8988T (cell line): ENCODE results near the gene CELSR1.
"Not testable (repeated sequence)": the region's sequence is repeated elsewhere in the genome, so short reads cannot be mapped to it uniquely, and the experiment has no call there.

Experiments
- DNase-seq: peaks from one replicate; pipeline ENCODE4 v3.0.0; 2011

The CELSR1 gene

DNA sequence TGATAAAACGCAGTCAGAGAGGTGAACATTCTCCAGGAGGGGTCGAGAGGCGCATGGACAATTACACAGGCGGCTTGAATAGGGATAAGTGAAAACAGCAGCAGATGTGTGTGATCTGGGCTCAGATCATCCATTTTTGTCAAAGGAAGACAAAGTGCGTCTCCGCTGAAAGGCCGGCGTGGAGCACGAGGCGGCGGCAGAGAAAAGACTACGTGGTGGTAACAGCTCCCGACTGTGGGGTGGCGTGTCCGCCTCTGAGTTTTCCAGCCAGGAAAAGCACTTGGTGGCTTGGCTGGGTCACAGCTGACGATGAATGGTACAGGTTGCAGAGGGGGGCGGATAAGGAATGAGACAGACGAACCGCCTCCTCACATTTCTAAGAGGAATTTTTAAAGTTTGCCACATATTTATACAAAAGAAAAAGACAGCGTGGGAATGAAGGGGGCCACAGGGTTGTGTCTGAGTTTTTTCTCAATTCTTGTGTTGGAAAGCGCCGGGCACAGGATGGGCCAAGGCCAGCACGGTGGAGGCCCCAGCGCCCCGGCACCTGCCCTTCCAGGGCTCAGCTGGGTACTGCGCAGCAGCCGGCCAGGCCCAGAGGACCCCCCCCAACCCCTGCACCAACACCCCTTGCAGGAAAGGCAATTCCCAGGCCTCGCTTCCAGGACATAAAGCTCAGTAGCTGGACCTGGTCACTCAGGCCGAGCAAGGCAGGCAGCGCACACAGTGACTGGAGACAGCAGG is 121.5 kb downstream of the CELSR1 start:
- no peak for DNase-seq

DNA sequence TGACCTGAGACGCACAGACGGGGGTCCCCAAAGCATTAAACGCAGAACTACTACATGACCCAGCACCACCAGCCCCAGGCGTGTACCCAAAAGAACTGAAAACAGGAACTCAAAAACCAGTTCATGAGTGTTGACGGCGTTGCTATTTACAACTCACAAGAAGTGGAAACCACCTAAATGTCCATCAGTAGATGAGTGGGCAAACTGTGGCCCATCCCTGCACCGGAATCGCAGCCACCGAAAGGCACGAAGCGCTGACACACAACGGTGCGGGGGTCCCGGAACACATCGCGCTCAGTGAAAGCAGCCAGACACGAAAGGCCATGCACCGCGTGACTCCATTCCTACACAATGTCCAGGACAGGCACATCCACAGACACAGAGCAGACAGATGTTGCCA is 122.7 kb downstream of the CELSR1 start:
- DNase-seq: no peak

DNA sequence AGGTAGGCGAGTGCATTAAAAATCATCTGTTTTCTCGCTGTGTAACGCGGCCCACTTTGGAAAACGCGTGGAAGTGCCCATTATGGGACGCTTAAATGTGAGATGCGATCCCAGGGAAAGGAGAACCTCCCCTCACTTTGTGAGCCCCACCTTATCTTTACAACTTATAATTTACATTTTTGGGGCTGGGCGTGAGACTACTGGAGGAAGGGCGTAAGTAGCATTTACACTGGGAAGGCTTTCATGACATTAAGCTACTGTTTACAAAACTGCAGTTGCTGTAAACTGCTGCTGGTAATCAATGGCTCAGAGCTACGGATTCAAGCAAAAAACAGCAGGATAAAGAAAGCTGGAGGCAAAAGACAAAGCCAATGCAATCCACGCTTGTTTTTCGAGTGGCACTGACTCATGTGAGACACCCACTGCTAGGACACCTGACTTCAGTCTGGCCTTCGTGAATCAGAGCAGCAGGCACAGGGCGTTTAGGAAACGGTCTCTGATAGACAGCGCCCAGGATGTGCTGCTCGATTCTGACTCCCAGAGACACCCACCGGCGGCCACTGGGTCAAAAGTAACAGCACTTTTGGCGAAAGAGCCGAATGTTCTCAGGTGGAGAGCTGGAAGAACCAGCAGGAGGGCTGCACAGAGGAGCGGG is 123.6 kb downstream of the CELSR1 start:
- no peak for DNase-seq

DNA sequence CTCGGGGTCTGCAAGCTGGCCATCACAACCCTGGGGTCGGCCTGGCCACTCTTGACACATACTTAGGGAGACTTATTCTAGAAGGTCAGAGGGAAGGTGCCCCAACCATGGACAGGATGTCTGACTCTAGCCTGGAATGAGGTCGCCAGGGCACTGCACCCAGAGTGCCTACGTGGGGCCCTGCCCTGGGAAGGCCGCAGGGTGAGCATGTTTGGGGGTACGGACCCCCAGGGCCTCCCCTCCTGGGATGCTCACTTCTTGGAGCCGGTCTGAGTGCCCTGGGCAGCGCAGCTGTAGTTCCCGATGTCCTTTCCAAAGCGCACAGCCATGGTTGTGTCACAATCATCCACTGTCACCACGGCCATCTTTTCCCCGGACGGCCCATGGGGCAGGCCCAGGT is 126.1 kb downstream of the CELSR1 start:
- no peak for DNase-seq

DNA sequence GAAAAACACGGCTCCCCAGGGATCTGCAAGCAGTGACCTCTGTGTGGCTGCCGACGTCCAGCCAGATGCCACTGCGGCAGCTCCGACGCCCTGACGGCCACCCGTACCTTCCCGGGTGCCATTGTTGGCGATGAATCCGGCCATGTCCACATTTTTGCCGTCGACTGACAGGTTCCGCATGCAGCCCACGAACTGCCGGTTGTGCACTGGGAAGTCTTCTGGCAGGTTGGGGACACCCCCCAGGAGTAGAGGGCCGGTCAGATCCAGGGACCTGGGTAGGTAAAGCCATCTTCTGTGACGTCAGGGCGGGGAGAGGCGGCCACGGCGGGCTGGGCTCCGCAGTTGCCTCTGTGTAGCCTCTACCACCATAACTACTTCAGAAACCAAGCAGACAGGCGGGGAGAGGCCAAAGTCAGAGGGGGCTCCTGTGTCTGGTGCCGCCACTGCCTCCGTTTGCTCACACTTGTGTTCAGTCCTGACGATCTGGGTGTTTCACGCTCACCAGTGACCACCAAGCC is 127.1 kb downstream of the CELSR1 start:
- no peak for DNase-seq

- DNase-seq: no peak
These were observed 127.7 kb downstream of the CELSR1 start for GRCh38 chr22:46409631-46410210.

DNA sequence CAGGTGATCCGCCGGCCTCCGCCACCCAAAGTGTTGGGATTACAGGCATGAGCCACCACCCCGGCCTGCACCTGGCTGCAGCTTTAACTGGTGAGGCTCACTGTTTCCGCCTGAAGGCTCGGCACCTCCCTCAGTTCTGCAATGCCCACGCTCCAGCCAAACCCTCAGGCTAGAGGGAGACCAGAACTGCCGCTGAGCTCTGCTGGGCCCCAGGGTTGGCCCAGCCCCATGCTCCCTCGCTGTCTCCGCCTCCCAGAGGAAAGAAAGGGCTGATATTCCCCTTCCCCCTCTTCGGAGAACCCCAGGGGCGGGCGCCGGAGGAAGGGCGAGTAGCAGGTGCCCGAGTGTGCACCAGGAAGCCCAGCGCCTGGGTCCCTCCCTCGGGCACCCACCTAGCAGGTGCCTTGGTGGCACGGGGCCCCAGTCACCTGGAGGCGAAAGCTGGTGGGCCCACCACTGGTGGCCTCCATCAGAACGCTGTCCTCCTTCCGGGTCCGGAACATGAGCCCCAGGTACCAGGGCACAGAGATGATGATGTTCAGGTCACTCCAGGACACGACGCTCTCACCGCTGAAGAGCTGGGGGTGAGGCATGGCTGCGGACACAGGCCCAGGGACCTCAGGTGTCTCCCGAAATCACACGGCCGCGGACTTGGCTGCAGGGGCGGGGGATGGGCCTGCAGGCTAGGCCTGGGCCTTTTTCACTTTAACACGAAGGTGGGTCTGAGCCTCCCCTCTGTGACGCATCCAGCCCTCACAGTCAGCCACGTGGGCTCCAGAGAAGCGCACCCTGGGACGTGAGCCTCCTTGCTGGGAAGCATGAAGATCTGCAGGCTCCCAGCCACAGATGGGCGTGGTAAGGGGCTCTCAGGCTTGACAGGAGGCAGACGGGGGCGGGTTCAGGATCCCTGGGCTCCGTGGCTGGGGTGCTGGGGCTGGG is 128.6 kb downstream of the CELSR1 start:
- no peak for DNase-seq

GRCh38 chr22:46407748-46408147 is 129.7 kb downstream of the CELSR1 start:
- no peak for DNase-seq

- no peak for DNase-seq
These were observed 130.6 kb downstream of the CELSR1 start for GRCh38 chr22:46406791-46407190.

- DNase-seq: no peak
These were observed 131.1 kb downstream of the CELSR1 start for GRCh38 chr22:46406349-46406748.

DNA sequence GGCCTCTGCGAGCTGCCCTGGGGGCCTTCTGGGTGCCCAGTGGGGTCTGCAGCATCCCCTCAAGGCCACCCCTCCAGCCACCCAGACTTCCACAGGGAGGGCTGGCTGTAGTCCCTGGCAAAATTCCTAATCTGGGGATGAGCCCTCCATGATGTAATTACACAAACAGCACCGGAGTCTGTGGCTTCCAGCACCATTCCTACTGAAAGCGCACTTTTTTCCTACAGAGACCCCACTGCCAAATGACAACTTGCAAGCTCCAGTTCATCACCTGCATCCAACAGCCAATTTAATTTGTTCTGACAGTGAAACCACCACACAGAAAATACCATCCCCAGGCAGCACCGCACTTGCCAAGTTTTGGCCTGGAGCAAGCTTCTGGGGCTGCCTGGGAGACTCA is 131.5 kb downstream of the CELSR1 start:
- no peak for DNase-seq

DNA sequence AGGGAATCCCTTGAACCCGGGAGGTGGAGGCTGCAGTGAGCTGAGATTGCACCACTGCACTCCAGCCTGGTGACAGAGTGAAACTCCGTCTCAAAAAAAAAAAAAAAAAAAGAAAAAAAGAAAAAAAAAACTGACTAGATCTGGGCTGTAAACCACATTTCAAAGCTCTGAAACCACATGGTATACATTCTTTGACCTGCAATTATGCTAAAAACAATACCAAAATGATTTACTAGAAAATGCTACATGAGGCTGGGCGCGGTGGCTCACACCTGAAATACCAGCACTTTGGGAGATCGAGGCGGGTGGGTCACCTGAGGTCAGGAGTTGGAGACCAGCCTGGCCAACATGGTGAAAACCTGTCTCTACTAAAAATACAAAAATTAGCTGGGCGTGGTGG is 133.5 kb downstream of the CELSR1 start:
- not testable (repeated sequence) for DNase-seq

- DNase-seq: no peak
These were observed 134.9 kb downstream of the CELSR1 start for GRCh38 chr22:46402505-46402904.

GRCh38 chr22:46401370-46401769 is 136.1 kb downstream of the CELSR1 start:
- DNase-seq: no peak

GRCh38 chr22:46399251-46400024 is 138.0 kb downstream of the CELSR1 start:
- DNase-seq: no peak

GRCh38 chr22:46397951-46398350 is 139.5 kb downstream of the CELSR1 start:
- DNase-seq: no peak

DNA sequence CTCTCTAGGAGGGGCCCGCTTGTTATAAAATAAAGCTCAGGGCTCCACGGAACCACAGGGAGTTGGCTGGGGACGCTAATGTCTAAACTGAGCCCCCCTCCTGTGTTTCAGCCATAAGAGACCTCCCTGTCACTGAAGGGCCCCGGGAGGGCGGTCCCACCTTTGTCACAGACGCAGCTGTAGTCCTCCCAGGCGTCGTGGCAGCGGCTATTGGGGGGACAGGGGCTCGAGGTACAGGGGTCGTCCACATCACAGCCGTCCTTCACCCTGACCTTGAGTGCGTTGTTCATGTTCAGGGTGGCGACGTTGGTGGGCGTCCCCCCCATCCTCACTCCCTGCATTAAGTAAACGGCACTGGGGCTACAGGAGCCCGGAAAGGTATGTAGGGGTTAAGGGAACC is 139.9 kb downstream of the CELSR1 start:
- no peak for DNase-seq

- DNase-seq: not testable (repeated sequence)
These were observed 140.4 kb downstream of the CELSR1 start for GRCh38 chr22:46397049-46397448.

GRCh38 chr22:46395145-46395544 is 142.3 kb downstream of the CELSR1 start:
- no peak for DNase-seq

DNA sequence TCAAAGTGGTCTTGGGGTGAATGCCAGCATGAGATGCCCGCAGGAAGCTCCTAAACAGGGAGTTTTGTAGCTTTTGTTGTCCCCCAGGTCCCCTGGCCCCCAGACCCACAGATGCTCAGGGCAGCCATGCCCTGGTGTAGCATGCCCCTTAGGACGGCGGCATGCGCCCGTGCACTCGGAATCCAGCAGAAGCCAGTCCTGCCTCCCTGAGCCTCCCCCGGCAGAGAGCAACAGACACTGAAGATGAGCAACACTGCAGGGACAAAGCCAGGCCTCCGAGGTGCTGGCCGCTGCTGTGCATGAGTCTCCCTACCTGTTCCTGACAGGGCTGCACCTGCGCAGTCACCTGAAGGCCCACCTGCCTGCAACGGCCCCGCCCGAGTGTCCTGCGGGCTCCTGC is 142.8 kb downstream of the CELSR1 start:
- no peak for DNase-seq

DNA sequence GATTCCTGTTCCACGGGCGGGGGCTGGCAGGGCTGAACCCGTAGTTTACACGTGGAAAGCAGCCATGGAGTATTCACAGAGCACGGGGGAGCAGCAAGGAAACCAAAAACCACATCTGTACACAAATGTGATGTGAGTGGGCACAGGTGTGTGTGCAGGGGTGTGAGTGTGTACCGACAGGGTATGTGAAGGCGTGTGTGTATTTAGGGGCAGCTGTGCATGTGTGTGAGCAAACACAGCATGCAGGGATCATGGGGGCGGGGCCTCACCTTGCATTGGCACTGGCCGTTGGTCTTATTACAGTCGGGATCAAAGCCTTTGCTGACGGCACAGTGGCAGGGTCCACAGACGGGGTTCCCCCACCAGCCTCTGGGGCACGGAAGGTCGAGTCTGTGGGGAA is 143.5 kb downstream of the CELSR1 start:
- no peak for DNase-seq
